ENCODE data around the gene STARD13.

The STARD13 gene

DNA sequence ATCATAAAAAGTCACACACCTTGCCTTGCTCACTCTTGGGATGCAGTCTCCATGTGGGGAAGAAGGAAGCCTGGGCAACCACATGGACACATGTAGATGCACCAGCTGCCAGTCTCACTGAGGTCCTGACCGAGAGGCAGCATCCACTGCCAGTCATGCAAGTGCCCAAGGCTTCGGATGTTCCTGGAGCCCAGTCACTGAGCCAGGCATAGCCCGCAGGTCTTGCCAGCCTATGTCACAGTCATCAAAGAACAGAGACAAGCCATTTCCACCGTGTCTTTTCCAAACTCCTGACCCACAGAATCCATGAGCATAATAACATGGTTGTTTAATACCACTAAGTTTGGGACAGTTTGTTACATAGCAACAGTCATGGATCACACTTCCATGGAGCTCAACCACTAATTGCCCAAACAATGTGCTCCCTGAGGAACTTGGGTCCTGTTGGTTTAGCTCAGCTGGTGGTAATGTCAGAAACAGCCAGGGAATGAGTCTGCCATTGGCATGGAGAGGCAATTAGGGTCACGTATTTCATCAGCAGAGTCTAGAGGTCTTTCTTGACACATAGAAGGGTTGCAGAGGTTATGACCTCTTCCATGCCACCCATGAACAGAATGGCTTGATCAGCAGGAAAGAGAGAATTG, 21.5 kb downstream of the STARD13 start:
- no peak for DNase-seq (ENCODE audit: extremely low read depth, low read depth)

DNA sequence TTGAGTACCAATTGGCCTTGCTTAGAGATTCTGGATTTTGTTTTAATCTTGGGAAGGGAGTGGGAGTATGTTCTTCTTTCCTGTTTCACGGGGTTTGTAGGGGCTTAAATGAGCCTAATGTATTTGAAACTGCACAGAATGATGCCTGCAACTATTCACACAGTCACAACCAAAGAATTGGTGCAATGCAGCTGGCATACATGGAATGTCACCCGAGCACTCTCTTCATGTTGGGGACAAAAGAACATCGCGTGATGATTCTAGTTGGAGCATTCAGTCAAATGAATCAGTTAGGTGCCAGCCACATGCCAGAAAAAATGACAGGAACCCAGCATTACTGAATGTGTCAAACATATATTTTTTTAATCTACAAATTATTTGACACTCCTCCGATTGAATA, 22.1 kb downstream of the STARD13 start:
- DNase-seq (ENCODE audit: extremely low read depth, low read depth): no peak

More for the DNA sequence above, 21.5 kb downstream of the STARD13 start:
- TF ChIP-seq, protein P1, sequence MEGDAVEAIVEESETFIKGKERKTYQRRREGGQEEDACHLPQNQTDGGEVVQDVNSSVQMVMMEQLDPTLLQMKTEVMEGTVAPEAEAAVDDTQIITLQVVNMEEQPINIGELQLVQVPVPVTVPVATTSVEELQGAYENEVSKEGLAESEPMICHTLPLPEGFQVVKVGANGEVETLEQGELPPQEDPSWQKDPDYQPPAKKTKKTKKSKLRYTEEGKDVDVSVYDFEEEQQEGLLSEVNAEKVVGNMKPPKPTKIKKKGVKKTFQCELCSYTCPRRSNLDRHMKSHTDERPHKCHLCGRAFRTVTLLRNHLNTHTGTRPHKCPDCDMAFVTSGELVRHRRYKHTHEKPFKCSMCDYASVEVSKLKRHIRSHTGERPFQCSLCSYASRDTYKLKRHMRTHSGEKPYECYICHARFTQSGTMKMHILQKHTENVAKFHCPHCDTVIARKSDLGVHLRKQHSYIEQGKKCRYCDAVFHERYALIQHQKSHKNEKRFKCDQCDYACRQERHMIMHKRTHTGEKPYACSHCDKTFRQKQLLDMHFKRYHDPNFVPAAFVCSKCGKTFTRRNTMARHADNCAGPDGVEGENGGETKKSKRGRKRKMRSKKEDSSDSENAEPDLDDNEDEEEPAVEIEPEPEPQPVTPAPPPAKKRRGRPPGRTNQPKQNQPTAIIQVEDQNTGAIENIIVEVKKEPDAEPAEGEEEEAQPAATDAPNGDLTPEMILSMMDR (IDR thresholded peaks at IDR 0.05; ENCODE audit: low read depth, low read length): no peak

DNA sequence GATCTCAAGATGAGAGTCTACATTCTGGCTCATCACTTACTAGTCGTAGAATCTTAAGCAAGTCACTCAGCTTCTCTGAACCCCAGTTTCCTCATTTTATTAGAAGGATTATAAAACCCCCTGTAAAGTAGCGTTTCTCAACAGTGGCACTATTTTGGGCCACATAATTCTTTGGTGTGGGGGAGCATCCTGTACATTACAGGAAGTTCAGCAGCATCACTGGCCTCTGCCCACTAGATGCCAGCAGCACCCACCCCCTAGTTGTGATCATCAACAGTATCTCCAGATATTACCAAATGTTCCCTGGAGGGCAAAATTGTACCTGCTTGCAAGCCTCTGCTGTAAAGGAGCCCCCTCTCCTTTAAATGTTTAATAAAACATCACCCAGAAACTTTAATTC, 22.6 kb downstream of the STARD13 start:
- DNase-seq (ENCODE audit: extremely low read depth, low read depth): no peak
- TF ChIP-seq, protein P1 (IDR thresholded peaks at IDR 0.05; ENCODE audit: low read depth, low read length): peak; percentile 8; the same call in 1 of the 2 replicates

More for the DNA sequence above, 22.1 kb downstream of the STARD13 start:
- TF ChIP-seq, protein P1 (IDR thresholded peaks at IDR 0.05; ENCODE audit: low read depth, low read length): no peak

DNA sequence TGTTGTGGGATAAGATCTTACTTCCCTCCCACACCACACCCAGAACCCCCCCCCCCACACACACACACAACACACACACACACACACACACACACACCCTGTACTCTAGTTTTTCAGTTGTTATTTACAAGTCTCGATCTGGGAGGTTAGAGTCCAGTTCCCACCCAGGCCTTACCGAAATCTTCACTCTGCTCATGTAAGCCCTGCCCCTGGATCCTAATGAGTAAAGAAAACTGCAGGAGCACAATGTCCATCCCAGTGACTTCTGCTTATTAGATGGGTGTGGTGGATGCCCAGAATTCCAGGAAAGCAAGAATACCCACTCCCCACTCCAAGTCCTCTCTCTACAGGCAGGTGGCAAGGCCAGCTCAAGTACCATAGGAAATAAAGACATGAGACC, 23.0 kb downstream of the STARD13 start:
- TF ChIP-seq, protein P1 (IDR thresholded peaks at IDR 0.05; ENCODE audit: low read depth, low read length): no peak
- no peak for DNase-seq (ENCODE audit: extremely low read depth, low read depth)

DNA sequence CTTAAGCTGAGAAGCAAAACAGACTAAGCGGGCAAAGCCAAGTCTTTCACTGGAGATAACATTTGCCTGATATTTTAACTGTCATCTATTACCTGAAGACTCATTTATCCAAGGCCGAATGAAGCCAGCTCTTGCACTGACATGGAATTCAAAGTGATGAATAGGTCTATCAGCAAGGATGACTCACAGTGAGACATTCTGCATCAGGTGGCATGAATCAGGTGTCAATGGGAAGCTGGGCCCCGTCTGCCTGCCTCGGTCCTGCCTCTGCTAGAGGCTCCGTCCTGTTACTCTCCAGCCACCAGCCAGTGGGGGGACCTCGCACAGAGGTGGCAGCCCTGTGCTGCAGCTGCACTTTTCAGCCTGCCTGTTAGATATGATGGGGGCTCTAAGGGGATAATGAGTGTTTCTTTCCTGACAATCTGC, 23.5 kb downstream of the STARD13 start:
- DNase-seq (ENCODE audit: extremely low read depth, low read depth): no peak
- TF ChIP-seq, protein P1 (IDR thresholded peaks at IDR 0.05; ENCODE audit: low read depth, low read length): no peak

DNA sequence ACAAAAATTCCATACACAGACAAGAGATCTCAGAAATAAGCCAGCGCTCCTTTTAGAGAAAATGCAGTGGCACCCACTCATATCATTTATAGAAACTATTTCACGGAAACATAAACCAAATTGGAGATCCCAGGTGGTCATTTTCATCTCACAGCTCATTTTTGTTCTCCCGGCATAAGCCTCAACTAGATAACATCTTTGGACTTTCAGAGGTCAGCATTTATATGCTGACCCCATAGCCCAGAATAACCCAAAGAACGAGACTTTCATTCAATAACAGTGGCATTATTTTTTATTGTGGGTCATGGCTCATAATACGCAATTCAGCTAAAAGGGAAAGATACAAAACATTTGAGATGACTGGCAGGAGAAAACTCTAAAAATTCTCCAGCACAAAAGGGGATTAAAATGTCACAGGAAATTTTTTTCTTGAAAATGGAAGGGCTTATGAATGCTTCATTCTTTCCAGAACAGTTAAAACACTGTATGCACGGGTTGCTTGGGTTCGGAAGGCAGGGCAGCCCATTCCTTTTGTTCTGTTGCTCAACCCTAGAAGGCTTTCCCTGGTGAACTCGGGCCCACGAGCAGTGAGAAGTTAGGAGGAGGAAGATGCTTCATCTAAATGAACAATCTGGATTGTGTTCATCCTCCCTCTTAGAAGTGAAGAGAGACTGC, 24.0 kb downstream of the STARD13 start:
- TF ChIP-seq, protein P1 (IDR thresholded peaks at IDR 0.05; ENCODE audit: low read depth, low read length): no peak

More for the DNA sequence above, 24.0 kb downstream of the STARD13 start:
- DNase-seq (ENCODE audit: extremely low read depth, low read depth): no peak
